HG03103 (cell line): ENCODE results near the gene ACOT11.

Source experiments
- ATAC-seq: cut with Tn5 transposase; IDR thresholded peaks from one replicate; pipeline ENCODE4 v1.9.1; 2021; ENCODE audit warnings: low read depth; ENCODE audit not compliant: unreplicated experiment

ACOT11 gene

DNA sequence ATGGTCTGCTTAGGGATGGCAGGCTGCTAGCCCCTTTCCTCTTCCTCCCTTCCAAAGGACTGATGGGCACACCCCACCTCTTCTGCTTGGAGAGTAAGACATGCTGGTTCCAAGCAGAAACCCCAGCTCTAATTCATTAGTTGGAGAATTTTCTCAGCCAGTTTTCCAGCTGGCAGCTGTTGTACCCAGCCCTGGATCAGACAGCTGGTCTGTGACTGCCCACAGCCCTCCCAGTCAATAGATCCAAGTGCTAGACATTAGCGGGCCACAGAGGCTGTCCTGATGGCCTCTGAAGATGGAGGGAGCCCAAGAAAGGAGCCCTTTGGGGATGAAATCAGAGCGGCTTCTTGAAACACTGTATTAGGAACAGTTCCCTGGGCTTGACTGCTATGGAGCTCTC, 35.8 kb downstream of the ACOT11 start:
- no peak for ATAC-seq

DNA sequence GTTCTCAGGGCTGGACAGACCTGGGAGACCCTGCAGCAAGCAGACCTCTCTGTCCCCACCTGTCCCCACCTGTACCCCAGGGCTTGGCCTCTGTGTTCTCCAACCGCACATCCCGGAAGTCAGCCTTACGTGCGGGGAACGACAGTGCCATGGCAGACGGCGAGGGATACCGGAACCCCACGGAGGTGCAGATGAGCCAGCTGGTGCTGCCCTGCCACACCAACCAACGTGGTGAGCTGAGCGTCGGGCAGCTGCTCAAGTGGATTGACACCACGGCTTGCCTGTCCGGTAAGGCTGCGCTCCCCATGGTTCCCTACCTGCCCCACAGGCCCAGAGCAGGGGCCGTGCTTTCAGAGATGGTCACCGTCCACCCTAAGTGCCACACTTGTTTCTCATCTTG, 36.5 kb downstream of the ACOT11 start:
- no peak for ATAC-seq

GRCh38 chr1:54585181-54586066, 37.4 kb downstream of the ACOT11 start:
- ATAC-seq, result no peak

- ATAC-seq, result no peak
Measured at GRCh38 chr1:54588377-54588776, 40.3 kb downstream of the ACOT11 start.

- no peak for ATAC-seq
Measured at GRCh38 chr1:54591127-54591756, 43.2 kb downstream of the ACOT11 start.

- no peak for ATAC-seq
Measured at GRCh38 chr1:54593571-54594160, 45.6 kb downstream of the ACOT11 start.

GRCh38 chr1:54594463-54594862, 46.4 kb downstream of the ACOT11 start:
- no peak for ATAC-seq

- no peak for ATAC-seq
Measured at GRCh38 chr1:54595956-54596498, 48.0 kb downstream of the ACOT11 start.

- ATAC-seq, result no peak
Measured at GRCh38 chr1:54596756-54597155, 48.7 kb downstream of the ACOT11 start.

DNA sequence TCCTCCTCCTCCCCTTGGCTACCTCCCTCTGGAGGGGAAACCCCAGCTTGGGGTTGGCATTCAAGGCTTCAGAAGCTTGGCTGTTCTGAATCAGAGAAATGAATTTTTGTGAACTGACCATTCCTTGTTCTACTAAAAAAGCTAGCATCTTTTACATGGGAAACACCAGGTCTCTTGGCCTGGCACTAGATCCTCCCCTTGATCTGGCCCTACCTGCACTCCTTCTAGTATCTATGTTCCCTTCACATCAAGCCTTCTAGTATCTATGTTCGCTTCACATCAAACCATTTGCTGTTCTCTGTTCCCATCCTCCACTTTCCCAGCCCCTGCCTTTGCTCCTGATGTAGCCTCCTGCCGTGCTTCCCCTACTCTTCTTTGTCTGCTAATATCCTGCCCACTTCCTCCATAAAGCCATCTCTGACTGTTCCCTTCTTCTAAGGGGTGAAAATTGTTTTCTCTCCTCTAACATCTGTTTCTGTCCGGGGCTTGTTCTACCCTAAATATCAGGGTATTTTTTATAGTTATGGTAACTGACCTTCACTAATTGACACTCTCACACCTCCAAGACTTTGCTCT, 49.5 kb downstream of the ACOT11 start:
- ATAC-seq, result no peak

GRCh38 chr1:54599211-54599823, 51.3 kb downstream of the ACOT11 start:
- no peak for ATAC-seq

DNA sequence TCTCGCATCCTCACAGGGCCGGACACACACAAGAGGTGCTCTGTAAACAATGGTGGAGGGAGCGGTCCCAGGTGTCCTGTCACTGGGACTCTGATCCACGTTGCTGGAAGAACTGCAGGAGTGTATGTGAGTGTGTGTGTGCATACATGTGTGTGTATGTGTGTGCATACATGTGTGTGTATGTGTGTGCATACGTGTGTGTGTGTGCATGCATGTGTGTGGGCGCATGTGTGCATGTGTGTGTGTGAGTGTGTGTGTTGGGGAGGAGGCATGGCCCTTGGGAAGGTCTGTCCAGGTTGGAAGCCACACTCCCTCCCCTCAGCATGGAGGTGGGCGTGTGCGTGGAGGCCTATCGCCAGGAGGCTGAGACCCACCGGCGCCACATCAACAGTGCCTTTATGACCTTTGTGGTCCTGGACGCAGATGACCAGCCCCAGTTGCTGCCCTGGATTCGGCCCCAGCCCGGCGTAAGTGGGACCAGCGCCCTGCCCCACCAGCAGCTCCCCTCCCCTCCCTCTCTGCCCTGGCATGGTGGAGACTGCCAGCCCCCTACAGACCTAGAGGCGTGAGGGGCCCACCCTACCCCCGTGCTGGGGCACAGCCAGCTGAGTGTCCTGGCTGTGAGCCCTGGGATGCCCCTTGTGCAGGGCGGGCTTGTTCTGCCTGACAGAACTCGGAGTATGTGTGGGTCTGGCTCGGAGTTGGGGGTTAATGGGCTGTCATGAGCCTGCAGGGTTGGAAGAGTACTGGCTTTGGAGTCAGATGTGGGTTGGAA, 53.1 kb downstream of the ACOT11 start:
- no peak for ATAC-seq

DNA sequence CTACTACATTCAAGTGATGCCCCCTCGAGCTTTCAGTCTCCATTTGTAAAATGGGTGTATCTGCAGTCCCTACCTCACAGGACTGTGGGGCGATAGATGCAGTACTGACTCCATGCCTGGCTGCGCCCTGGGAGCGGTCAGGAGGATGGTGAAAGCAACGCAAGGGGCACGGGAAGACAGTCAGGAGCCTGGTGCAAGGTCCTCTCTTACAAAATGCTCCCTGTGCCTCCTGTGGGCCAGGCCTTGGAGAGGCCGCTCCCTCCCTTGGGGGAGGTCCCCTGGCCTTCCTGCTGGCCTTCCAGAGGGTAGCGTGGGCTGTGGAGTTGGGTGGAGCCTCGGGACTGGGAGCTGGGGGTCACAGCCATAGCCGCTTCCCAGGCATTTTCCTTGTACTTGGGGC, 53.7 kb downstream of the ACOT11 start:
- ATAC-seq, result no peak

GRCh38 chr1:54602554-54602953, 54.5 kb downstream of the ACOT11 start:
- ATAC-seq, result no peak

GRCh38 chr1:54603241-54603640, 55.2 kb downstream of the ACOT11 start:
- ATAC-seq, result no peak

DNA sequence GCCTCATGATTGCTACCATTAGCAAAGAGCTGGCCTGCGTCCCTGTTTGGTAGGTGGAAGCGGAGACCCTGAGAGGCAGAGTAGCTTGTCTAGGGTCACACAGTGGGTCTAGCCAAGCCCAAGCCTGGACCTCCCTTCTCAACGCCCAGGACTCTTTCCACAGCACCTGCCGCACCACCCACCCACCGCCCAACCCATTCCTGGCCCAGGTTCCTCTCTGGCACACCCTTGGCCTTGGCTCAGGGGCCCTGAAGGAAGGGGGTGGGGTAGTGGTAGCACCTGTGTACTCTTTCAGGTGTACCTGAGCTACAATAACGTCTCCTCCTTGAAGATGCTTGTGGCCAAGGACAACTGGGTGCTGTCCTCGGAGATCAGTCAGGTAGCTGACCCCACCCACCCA, 56.0 kb downstream of the ACOT11 start:
- no peak for ATAC-seq

- ATAC-seq, result no peak
Measured at GRCh38 chr1:54604572-54605370, 56.7 kb downstream of the ACOT11 start.

DNA sequence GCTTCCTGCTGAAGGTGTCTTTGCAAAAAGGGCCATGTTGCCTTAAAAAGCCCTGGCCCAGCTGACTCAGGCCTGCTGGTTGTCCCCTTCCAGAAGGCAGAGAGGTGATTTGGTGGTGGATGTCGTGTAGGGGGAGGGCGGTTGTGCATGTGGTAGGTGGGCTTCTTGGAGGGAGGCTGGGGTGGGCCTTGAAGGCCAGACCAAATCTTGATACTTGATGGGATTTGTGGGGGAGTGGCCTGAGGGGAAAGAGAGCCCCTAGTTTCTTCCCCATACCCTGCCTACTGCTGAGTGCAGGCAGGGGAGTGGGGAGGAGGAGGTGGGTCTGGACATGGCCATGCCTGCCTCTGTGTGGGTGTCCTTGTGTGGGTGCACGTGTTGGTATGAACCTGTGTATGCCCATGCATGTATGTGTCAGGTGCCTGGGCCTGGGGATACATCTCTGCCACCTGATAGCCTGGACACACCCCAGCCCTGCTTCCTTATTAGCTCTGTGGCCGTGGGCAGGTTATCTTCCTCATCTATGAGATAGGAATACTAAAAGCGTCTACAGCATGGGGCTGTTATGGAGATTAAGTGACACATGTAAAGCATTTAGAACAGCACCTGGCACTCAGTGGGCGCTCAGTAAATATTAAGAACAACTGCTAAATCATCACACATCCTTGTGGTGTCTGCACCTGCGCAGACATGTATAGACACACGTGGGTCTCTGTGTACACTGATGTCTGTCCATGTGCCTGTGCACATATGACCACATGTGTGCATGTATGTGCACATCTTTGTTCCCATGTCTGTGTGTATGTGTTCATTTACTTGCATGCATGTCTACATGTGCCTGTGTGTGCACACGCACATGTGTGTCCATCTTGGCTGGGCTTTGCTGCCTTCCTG, 58.3 kb downstream of the ACOT11 start:
- no peak for ATAC-seq
